Measurements from ENCODE around the gene TMEM161B.
"Not testable (repeated sequence)": the region's sequence is repeated elsewhere in the genome, so short reads cannot be mapped to it uniquely, and the experiment has no call there.

The TMEM161B gene

GRCh38 chr5:88268385-88269184 lies at the start of gene TMEM161B:
TMEM161B (minus strand) TSS chr5:88268845; CDS start chr5:88268723, 122 bp downstream.
- peak; percentile 84 for DNase-seq (ENCODE audit: low read depth)

GRCh38 chr5:88304356-88304755 lies 35.7 kb upstream of the TMEM161B start:
- no peak for DNase-seq (ENCODE audit: low read depth)

GRCh38 chr5:88298425-88298824 lies 29.8 kb upstream of the TMEM161B start:
- DNase-seq (ENCODE audit: low read depth): no peak

GRCh38 chr5:88290801-88291200 lies 22.2 kb upstream of the TMEM161B start:
- DNase-seq (ENCODE audit: low read depth): no peak

- no peak for DNase-seq (ENCODE audit: low read depth)
Measured at GRCh38 chr5:88288528-88289197, 20.0 kb upstream of the TMEM161B start.

- no peak for DNase-seq (ENCODE audit: low read depth)
Measured at GRCh38 chr5:88287846-88288527, 19.3 kb upstream of the TMEM161B start.

- no peak for DNase-seq (ENCODE audit: low read depth)
Measured at GRCh38 chr5:88287302-88287701, 18.7 kb upstream of the TMEM161B start.

- DNase-seq (ENCODE audit: low read depth): no peak
Measured at GRCh38 chr5:88283690-88284089, 15.0 kb upstream of the TMEM161B start.

GRCh38 chr5:88281322-88281721 lies 12.7 kb upstream of the TMEM161B start:
- no peak for DNase-seq (ENCODE audit: low read depth)

GRCh38 chr5:88279584-88279983 lies 10.9 kb upstream of the TMEM161B start:
- no peak for DNase-seq (ENCODE audit: low read depth)

GRCh38 chr5:88276378-88276777 lies 7.7 kb upstream of the TMEM161B start:
- DNase-seq (ENCODE audit: low read depth): no peak

GRCh38 chr5:88275581-88275980 lies 6.9 kb upstream of the TMEM161B start:
- no peak for DNase-seq (ENCODE audit: low read depth)

GRCh38 chr5:88269222-88269771 lies 652 bp upstream of the TMEM161B start:
- DNase-seq (ENCODE audit: low read depth): no peak

- not testable (repeated sequence) for DNase-seq (ENCODE audit: low read depth)
Measured at GRCh38 chr5:88264565-88264964, 4.1 kb downstream of the TMEM161B start.

- no peak for DNase-seq (ENCODE audit: low read depth)
Measured at GRCh38 chr5:88263349-88263748, 5.3 kb downstream of the TMEM161B start.

- no peak for DNase-seq (ENCODE audit: low read depth)
Measured at GRCh38 chr5:88262116-88262515, 6.5 kb downstream of the TMEM161B start.

GRCh38 chr5:88258636-88259035 lies 10.0 kb downstream of the TMEM161B start:
- no peak for DNase-seq (ENCODE audit: low read depth)

- DNase-seq (ENCODE audit: low read depth): no peak
Measured at GRCh38 chr5:88256872-88257271, 11.8 kb downstream of the TMEM161B start.

GRCh38 chr5:88256037-88256436 lies 12.6 kb downstream of the TMEM161B start:
- DNase-seq (ENCODE audit: low read depth): no peak

- no peak for DNase-seq (ENCODE audit: low read depth)
Measured at GRCh38 chr5:88254320-88254719, 14.3 kb downstream of the TMEM161B start.

GRCh38 chr5:88251048-88251711 lies 17.5 kb downstream of the TMEM161B start:
- no peak for DNase-seq (ENCODE audit: low read depth)

GRCh38 chr5:88250010-88250409 lies 18.6 kb downstream of the TMEM161B start:
- DNase-seq (ENCODE audit: low read depth): no peak
